EH (cell line): ENCODE data around the gene NTM.
"Not testable (repeated sequence)": the region's sequence is repeated elsewhere in the genome, so short reads cannot be mapped to it uniquely, and the experiment has no call there.

ENCODE experiments used
- DNase-seq: peaks from one replicate; pipeline ENCODE4 v3.0.0-alpha.2; 2015; ENCODE audit warnings: low read depth

The NTM gene

GRCh38 chr11:131893988-131894387, 523.6 kb downstream of the NTM start:
- no peak for DNase-seq

- DNase-seq, result no peak
These were observed 524.5 kb downstream of the NTM start for GRCh38 chr11:131894615-131895544.

- DNase-seq, result no peak
These were observed 525.5 kb downstream of the NTM start for GRCh38 chr11:131895865-131896264.

- peak; percentile 39 for DNase-seq
These were observed 526.7 kb downstream of the NTM start for GRCh38 chr11:131896978-131897615.

- DNase-seq, result peak; percentile 91
These were observed 527.5 kb downstream of the NTM start for GRCh38 chr11:131897956-131898355.

- no peak for DNase-seq
These were observed 528.5 kb downstream of the NTM start for GRCh38 chr11:131898949-131899348.

GRCh38 chr11:131899950-131900580, 529.6 kb downstream of the NTM start:
- no peak for DNase-seq

GRCh38 chr11:131902421-131902820, 532.0 kb downstream of the NTM start:
- DNase-seq, result no peak

- DNase-seq, result no peak
These were observed 532.7 kb downstream of the NTM start for GRCh38 chr11:131903074-131903473.

- DNase-seq, result no peak
These were observed 534.3 kb downstream of the NTM start for GRCh38 chr11:131904756-131905155.

- no peak for DNase-seq
These were observed 536.5 kb downstream of the NTM start for GRCh38 chr11:131906963-131907362.

- no peak for DNase-seq
These were observed 537.0 kb downstream of the NTM start for GRCh38 chr11:131907371-131907770.

- DNase-seq, result no peak
These were observed 537.9 kb downstream of the NTM start for GRCh38 chr11:131908316-131908715.

GRCh38 chr11:131909426-131910177, 539.2 kb downstream of the NTM start:
- DNase-seq, result no peak

- no peak for DNase-seq
These were observed 539.7 kb downstream of the NTM start for GRCh38 chr11:131910178-131910522.

- DNase-seq, result peak; percentile 60
These were observed 540.3 kb downstream of the NTM start for GRCh38 chr11:131910523-131911387.

GRCh38 chr11:131911388-131912032, 541.1 kb downstream of the NTM start:
- DNase-seq, result not testable (repeated sequence)

GRCh38 chr11:131912134-131912533, 541.7 kb downstream of the NTM start:
- DNase-seq, result no peak

- DNase-seq, result no peak
These were observed 542.9 kb downstream of the NTM start for GRCh38 chr11:131913267-131913666.

GRCh38 chr11:131914361-131914774, 544.0 kb downstream of the NTM start:
- DNase-seq, result peak; percentile 48

GRCh38 chr11:131916638-131917037, 546.2 kb downstream of the NTM start:
- peak; percentile 20 for DNase-seq
